Fibroblast of lung (primary cell): ENCODE measurements around the gene CCDC121.
A peak's percentile ranks its signal among the peaks of the same experiment; 100 is the strongest.

Experiments used
- EZH2 ChIP-seq: IDR thresholded peaks from 2 replicates; pipeline ENCODE4 v1.5.1; 2012; ENCODE audit warnings: low read length, control low read depth, mild to moderate bottlenecking; ENCODE audit errors: missing control alignments
- TF ChIP-seq, protein P1 (sequence below), 2 donors: IDR thresholded peaks in 1 of 2; conservative IDR thresholded peaks in 1 of 2; 1 replicate in 1 of 2; 2 replicates in 1 of 2; pipeline ENCODE4 v1.5.1; 2011 to 2012; ENCODE audit warnings: low read length in 2 of 2, control low read depth in 1 of 2, inconsistent platforms in 1 of 2, low read depth in 1 of 2, mild to moderate bottlenecking in 1 of 2

DNA sequence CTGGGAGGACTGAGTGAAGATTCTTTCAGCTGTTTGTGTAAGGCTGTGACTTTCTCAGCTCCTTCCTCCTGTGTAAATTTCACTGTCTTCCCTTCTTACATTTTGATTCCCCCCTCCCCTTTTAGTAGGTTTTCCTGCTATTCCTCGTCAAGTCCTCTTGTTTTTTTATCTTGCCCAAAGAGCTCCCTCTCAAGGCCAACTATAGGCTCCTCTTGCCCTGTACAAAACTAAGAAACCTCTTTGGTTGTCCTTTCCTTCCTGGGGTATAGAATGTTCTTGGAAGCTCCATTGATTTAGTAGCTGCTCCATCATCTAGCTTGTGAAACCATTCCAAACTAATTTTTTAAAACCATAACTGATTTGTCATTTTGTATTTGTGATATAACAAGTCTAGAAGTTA, 7.3 kb downstream of the CCDC121 start:
- TF ChIP-seq, protein P1, sequence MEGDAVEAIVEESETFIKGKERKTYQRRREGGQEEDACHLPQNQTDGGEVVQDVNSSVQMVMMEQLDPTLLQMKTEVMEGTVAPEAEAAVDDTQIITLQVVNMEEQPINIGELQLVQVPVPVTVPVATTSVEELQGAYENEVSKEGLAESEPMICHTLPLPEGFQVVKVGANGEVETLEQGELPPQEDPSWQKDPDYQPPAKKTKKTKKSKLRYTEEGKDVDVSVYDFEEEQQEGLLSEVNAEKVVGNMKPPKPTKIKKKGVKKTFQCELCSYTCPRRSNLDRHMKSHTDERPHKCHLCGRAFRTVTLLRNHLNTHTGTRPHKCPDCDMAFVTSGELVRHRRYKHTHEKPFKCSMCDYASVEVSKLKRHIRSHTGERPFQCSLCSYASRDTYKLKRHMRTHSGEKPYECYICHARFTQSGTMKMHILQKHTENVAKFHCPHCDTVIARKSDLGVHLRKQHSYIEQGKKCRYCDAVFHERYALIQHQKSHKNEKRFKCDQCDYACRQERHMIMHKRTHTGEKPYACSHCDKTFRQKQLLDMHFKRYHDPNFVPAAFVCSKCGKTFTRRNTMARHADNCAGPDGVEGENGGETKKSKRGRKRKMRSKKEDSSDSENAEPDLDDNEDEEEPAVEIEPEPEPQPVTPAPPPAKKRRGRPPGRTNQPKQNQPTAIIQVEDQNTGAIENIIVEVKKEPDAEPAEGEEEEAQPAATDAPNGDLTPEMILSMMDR (conservative IDR thresholded peaks at IDR 0.05 in 1 of 2, IDR thresholded peaks at IDR 0.05 in 1 of 2; ENCODE audit: low read depth in 1 of 2, low read length in 2 of 2) = peak in 1 of 2 donors; percentile 20
- TF ChIP-seq EZH2 = no peak
